HG03103 (cell line): ENCODE results near the gene FAAH.

ENCODE experiments used
- ATAC-seq: cut with Tn5 transposase; IDR thresholded peaks from one replicate; pipeline ENCODE4 v1.9.1; 2021; ENCODE audit warnings: low read depth; ENCODE audit not compliant: unreplicated experiment

FAAH gene

GRCh38 chr1:46448109-46448911 is 54.2 kb downstream of the FAAH start:
- ATAC-seq = no peak

- ATAC-seq = no peak
Measured at GRCh38 chr1:46449223-46450159, 55.4 kb downstream of the FAAH start.

GRCh38 chr1:46450160-46450517 is 56.0 kb downstream of the FAAH start:
- ATAC-seq = no peak

GRCh38 chr1:46451948-46452930 is 58.1 kb downstream of the FAAH start:
- ATAC-seq = no peak

- no peak for ATAC-seq
Measured at GRCh38 chr1:46452931-46453325, 58.8 kb downstream of the FAAH start.

- no peak for ATAC-seq
Measured at GRCh38 chr1:46453449-46453848, 59.3 kb downstream of the FAAH start.

- ATAC-seq = no peak
Measured at GRCh38 chr1:46455951-46456350, 61.8 kb downstream of the FAAH start.

GRCh38 chr1:46456411-46456963 is 62.4 kb downstream of the FAAH start:
- ATAC-seq = no peak

- ATAC-seq = no peak
Measured at GRCh38 chr1:46457178-46457577, 63.1 kb downstream of the FAAH start.

GRCh38 chr1:46458190-46458589 is 64.1 kb downstream of the FAAH start:
- no peak for ATAC-seq

- no peak for ATAC-seq
Measured at GRCh38 chr1:46458846-46459245, 64.7 kb downstream of the FAAH start.

GRCh38 chr1:46459315-46459714 is 65.2 kb downstream of the FAAH start:
- no peak for ATAC-seq

- ATAC-seq = no peak
Measured at GRCh38 chr1:46461017-46461808, 67.1 kb downstream of the FAAH start.

GRCh38 chr1:46461809-46462448 is 67.8 kb downstream of the FAAH start:
- ATAC-seq = no peak
